CD4-positive, alpha-beta T cell treated with Interleukin-15 for 1 hour (primary cell): ENCODE data around the gene COG5.
"Not testable (repeated sequence)": the region's sequence is repeated elsewhere in the genome, so short reads cannot be mapped to it uniquely, and the experiment has no call there.

Source experiments
- DNase-seq: peaks from one replicate; pipeline ENCODE4 v3.0.0-alpha.2; 2020

COG5 gene

GRCh38 chr7:107258737-107259136, 305.0 kb downstream of the COG5 start:
- no peak for DNase-seq

- DNase-seq, result no peak
Measured at GRCh38 chr7:107255602-107256001, 308.1 kb downstream of the COG5 start.

- DNase-seq, result no peak
Measured at GRCh38 chr7:107254398-107254985, 309.2 kb downstream of the COG5 start.

- no peak for DNase-seq
Measured at GRCh38 chr7:107253599-107253998, 310.1 kb downstream of the COG5 start.

GRCh38 chr7:107251963-107252362, 311.8 kb downstream of the COG5 start:
- no peak for DNase-seq

GRCh38 chr7:107248551-107249316, 315.0 kb downstream of the COG5 start:
- no peak for DNase-seq

- DNase-seq, result not testable (repeated sequence)
Measured at GRCh38 chr7:107246836-107247235, 316.9 kb downstream of the COG5 start.

- DNase-seq, result no peak
Measured at GRCh38 chr7:107244613-107245012, 319.1 kb downstream of the COG5 start.

- no peak for DNase-seq
Measured at GRCh38 chr7:107242267-107242666, 321.5 kb downstream of the COG5 start.

GRCh38 chr7:107237451-107237850, 326.3 kb downstream of the COG5 start:
- DNase-seq, result no peak

- no peak for DNase-seq
Measured at GRCh38 chr7:107236862-107237261, 326.9 kb downstream of the COG5 start.

GRCh38 chr7:107234436-107234835, 329.3 kb downstream of the COG5 start:
- DNase-seq, result no peak

GRCh38 chr7:107233981-107234380, 329.7 kb downstream of the COG5 start:
- DNase-seq, result no peak

- no peak for DNase-seq
Measured at GRCh38 chr7:107233174-107233573, 330.5 kb downstream of the COG5 start.

- DNase-seq, result no peak
Measured at GRCh38 chr7:107232568-107233090, 331.1 kb downstream of the COG5 start.

- DNase-seq, result no peak
Measured at GRCh38 chr7:107230334-107230733, 333.4 kb downstream of the COG5 start.

GRCh38 chr7:107228291-107228690, 335.4 kb downstream of the COG5 start:
- DNase-seq, result no peak

- no peak for DNase-seq
Measured at GRCh38 chr7:107224374-107225223, 339.1 kb downstream of the COG5 start.

- DNase-seq, result not testable (repeated sequence)
Measured at GRCh38 chr7:107220806-107221205, 342.9 kb downstream of the COG5 start.

- DNase-seq, result no peak
Measured at GRCh38 chr7:107220356-107220755, 343.4 kb downstream of the COG5 start.

GRCh38 chr7:107219563-107220244, 344.0 kb downstream of the COG5 start:
- DNase-seq, result no peak

- no peak for DNase-seq
Measured at GRCh38 chr7:107213945-107214344, 349.8 kb downstream of the COG5 start.
